HG03097 (cell line): ENCODE measurements around the gene MIEF1.
"Not testable (repeated sequence)": the region's sequence is repeated elsewhere in the genome, so short reads cannot be mapped to it uniquely, and the experiment has no call there.

Source experiments
- ATAC-seq: cut with Tn5 transposase; IDR thresholded peaks from one replicate; pipeline ENCODE4 v1.9.1; 2021; ENCODE audit not compliant: unreplicated experiment, low FRiP score

The MIEF1 gene

DNA sequence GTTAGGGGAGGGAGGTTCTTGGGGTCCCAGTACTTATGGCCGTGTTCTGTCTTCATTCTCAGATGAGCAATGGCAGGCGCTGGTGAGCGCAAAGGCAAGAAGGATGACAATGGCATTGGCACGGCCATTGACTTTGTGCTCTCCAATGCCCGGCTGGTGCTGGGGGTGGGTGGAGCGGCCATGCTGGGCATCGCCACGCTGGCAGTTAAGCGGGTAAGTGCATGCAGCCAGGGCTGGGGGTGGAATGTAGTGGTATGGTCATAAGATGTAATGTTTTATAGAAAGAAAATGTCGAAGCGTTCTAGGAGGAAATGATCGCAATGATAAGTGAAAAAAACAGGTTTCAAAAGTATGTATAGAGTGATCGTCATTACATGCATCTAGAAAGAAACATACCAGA, 9.1 kb downstream of the MIEF1 start:
- ATAC-seq: no peak

DNA sequence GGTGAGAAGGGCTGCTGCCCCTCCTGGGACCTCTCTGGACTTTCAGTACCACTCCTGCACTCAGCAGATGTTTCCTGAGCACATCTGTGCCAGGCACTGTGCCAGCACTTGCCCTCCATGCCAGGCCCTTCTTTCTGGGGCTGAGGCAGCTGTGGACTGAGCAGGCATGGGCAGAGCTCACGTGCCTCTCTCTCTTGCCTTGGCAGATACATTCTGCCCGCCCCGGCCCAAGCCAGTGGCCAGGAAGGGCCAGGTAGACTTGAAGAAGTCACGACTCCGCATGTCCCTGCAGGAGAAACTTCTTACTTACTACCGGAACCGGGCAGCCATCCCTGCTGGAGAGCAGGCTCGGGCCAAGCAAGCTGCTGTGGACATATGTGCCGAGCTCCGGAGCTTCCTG, 9.9 kb downstream of the MIEF1 start:
- ATAC-seq: no peak

DNA sequence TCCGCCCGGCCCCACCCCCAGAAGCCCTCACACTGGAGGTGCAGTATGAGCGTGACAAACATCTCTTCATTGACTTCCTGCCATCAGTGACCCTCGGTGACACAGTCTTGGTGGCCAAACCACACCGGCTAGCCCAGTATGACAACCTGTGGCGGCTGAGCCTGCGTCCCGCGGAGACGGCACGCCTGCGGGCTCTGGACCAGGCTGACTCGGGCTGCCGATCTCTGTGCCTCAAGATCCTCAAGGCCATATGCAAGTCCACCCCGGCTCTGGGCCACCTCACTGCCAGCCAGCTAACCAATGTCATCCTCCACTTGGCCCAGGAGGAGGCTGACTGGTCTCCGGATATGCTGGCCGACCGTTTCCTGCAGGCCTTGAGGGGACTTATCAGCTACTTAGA, 11.7 kb downstream of the MIEF1 start:
- ATAC-seq: no peak

DNA sequence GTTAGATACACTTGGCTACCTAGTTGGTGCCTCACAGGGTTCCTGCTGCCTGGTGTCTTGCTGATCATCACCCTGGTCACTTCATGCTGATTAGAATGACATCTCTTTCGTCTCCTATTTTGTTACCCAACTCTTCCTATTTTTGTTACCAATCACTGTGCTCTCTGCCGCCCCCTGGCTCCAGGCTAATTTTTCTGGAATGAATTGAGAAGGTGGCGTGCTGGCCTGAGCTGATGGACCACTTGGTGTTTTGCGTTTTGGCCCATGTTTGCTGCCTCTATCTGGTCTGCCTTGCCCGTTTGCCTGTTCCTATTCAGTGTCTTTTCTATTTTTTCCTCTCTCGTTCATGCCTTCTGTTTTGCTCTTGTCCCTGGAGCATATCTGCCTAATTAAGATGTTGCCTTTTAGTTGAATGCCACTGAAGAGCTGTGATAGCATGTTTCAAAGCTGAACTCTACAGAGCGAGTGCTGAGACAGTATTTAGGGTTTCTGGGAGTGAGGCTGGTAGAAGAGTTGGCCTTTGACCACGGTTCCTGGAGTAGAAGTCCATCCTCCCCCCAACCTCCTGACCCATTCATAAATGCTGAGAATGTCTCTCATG, 12.4 kb downstream of the MIEF1 start:
- no peak for ATAC-seq

DNA sequence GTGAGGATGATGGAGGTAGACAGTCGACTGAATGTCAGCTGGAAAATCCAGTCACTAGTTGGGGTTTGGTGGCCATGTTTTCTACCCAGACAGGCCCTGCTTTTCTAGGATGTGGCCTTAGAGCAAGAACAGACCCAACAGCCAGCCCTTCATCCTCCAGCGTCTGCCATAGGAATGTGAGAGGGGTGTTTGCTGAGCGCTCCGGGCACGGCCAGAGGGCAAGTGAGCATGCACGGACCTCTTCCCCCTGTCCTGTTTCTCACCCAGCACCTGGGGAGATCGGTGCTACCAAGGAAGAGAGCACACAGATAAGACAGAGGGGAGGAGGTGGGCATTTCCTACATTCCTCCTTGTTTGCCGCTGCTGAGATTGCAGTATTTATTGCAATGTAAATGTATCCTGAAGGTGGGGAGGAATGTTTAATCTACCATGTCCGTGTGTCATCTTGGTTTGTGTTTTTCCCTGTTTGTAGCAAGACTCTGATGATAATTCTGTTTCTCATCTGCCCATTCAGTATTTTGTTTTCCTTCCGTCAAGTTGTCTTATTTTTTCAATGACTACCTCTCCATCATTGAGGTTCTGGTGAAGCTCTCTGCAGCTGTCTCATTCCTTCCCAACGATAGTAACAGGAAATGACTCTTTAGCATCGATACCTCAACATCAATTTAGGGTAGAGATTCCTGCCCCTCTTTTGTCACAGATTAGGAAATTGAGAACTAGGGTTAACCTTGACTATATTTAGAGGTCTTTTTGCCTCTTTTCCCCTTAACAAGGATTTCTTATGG, 13.4 kb downstream of the MIEF1 start:
- ATAC-seq: no peak

DNA sequence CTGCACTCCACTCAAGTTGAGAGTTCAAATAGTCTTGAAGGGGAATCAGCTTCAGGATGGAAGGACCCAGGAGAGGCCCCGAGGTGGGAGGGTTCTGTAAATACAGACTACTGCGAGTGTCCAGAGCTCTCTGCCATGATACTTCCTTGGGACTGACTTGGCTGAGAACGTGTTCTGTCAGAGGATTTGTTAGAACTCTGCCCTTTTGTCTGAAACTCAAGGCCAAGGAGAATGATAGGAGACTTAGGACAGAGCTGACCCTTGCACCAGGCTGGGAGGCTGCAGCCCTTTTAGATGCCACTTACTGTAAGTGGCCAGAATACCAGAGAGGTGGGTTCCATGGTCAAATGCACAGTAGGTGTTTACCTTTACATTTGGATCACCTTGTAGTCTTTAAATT, 15.4 kb downstream of the MIEF1 start:
- ATAC-seq: no peak

DNA sequence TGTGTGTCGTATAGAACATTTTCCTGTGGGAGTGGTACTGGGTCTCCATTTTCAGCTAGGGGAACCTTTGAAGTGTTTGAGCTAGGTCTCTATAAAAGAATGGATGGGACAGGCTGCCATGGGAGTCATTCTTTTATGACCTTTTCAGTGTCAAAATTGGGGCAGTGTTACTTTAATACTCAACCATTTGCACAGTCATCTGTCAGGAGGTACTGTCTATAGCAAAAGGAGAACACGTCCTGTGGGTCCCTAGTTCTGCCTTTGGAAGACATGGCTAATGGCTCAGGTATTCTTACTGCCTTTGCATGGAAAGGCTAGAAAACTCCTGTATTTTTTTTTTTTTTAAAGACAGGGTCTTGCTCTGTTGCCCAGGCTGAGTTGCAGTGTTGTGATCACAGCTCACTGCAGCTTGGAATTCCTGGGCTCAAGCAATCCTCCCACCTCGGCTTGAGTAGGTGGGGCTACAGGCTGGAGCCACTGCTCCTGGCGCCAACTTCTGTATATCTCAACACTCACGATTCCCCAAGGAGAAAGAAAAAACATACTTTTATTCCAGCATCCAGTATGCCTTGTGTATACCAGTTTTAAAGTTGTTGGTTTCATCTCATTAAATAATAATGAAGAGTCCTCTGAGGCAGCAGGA, 16.2 kb downstream of the MIEF1 start:
- no peak for ATAC-seq

DNA sequence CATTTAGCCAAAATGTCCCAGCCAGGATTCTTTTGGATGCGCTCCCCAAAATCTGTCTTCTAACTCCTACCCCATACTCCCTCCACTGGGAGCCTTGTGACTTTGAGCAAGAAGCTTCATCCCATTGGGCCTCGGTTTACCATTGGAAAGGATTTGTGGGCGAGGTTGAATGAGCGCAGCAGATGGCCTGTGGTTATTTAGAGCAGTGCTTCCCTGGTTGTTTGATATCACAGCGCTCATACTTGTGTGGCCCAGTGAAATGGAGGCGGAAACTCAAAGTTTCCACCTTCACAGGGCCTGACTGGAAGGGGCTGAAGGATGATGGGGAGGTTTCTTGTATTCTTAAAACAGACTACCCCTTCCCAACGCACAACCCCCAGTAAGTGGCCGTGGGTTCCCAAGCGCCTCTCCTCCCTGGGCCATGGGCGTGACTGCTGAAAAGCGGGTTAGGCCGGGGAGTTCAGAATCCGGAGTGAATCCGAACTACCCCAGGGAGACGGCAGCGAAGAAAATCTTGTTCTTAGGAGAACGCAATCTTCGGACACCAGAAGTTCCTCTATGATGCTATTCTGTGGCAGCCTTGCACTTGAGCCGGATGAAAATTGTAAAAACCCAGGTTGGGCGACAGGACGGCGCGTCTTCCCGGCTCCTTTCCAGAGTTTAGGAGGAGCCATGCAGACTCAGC, 17.0 kb downstream of the MIEF1 start:
- ATAC-seq: no peak

DNA sequence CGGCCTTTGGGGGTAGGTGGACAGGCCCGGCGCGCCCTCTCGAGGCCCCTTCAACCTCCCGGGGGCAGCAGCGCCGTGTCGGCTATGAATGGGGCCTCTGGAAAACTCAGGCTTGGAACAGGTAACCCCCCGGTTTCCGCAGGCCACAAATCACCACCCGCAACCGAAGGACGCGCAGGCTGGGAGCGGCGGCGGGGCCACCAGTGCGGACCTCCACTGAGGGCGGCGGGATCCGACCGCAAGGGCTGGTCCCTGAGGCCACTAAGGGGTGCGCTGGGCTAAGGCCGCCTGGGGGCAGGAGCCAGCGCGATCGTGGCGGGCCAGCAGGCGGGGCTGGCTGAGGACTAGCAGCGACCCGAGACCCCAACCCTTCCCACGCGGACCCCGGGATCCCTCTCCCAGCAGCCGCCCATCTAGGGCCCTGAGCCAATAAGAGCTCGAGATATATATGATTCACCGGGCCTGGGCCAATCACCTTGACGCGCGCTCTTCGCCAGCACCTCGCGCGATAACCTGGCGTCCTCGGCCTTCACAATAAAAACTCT, 17.7 kb downstream of the MIEF1 start:
- peak; percentile 69 for ATAC-seq

DNA sequence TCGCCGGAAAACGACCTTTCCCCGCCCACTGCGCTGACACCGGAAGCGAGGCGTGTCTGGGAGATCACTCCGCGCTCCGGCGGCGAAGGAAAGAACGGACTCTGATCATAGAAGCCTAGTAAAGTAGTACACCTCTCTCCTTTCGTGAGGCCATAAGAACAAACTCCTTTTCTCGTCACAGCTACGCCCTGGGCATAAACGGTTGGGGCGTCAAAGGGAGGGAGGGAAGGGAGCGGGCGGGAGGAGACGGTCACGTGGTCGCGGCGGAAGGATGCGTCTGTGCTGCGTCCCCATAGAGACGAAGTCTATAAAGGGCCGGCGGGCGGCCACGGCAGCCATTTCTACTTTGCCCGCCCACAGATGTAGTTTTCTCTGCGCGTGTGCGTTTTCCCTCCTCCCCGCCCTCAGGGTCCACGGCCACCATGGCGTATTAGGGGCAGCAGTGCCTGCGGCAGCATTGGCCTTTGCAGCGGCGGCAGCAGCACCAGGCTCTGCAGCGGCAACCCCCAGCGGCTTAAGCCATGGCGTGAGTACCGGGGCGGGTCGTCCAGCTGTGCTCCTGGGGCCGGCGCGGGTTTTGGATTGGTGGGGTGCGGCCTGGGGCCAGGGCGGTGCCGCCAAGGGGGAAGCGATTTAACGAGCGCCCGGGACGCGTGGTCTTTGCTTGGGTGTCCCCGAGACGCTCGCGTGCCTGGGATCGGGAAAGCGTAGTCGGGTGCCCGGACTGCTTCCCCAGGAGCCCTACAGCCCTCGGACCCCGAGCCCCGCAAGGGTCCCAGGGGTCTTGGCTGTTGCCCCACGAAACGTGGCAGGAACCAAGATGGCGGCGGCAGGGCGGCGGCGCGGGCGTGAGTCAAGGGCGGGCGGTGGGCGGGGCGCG, 18.4 kb downstream of the MIEF1 start, which contains the start of gene ATF4:
TSS of gene ATF4 (plus strand) at position 337 of the 880 bp plus-strand sequence. CDS start 884 bp downstream, outside the sequence.
- peak; percentile 38 for ATAC-seq

DNA sequence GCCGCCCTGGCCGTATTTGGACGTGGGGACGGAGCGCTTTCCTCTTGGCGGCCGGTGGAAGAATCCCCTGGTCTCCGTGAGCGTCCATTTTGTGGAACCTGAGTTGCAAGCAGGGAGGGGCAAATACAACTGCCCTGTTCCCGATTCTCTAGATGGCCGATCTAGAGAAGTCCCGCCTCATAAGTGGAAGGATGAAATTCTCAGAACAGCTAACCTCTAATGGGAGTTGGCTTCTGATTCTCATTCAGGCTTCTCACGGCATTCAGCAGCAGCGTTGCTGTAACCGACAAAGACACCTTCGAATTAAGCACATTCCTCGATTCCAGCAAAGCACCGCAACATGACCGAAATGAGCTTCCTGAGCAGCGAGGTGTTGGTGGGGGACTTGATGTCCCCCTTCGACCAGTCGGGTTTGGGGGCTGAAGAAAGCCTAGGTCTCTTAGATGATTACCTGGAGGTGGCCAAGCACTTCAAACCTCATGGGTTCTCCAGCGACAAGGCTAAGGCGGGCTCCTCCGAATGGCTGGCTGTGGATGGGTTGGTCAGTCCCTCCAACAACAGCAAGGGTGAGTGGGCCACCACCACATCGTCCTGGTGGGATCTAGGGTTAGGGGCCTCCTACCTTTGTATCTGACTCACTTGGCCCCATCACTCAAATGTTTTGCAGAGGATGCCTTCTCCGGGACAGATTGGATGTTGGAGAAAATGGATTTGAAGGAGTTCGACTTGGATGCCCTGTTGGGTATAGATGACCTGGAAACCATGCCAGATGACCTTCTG, 19.2 kb downstream of the MIEF1 start:
- ATAC-seq: not testable (repeated sequence)

DNA sequence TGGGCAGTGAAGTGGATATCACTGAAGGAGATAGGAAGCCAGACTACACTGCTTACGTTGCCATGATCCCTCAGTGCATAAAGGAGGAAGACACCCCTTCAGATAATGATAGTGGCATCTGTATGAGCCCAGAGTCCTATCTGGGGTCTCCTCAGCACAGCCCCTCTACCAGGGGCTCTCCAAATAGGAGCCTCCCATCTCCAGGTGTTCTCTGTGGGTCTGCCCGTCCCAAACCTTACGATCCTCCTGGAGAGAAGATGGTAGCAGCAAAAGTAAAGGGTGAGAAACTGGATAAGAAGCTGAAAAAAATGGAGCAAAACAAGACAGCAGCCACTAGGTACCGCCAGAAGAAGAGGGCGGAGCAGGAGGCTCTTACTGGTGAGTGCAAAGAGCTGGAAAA, 20.0 kb downstream of the MIEF1 start:
- ATAC-seq: not testable (repeated sequence)

DNA sequence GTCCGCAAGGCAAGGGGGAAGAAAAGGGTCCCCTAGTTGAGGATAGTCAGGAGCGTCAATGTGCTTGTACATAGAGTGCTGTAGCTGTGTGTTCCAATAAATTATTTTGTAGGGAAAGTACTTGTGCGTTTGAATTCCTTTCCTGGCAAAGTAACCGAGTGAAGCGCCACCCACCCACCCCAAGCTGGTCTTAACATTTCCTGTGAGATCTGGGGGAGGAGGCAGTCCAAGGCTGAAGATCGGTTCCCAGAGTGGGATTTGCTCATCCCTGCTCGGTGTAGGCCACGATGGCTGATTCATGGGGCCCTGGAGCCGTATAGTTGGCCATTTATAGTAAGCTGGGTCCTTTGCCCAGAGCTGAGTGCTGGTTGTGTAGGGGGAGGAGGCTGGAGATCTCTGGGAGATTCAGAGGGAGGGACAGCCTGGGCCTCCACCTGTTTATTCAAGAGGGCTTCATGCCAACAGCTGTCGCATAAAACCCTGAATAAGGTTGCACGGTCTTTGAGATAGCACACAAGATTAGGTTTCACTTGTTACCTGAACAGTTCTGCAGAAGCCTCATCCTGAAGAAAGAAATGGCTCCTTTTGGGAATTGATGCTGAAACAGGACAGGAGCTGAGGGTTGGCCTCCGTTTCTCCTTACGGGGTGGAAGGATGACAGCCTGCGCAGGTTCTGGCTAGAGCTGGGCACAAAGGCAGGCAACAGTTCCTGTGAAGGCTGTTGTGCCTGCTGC, 20.6 kb downstream of the MIEF1 start:
- ATAC-seq: no peak

DNA sequence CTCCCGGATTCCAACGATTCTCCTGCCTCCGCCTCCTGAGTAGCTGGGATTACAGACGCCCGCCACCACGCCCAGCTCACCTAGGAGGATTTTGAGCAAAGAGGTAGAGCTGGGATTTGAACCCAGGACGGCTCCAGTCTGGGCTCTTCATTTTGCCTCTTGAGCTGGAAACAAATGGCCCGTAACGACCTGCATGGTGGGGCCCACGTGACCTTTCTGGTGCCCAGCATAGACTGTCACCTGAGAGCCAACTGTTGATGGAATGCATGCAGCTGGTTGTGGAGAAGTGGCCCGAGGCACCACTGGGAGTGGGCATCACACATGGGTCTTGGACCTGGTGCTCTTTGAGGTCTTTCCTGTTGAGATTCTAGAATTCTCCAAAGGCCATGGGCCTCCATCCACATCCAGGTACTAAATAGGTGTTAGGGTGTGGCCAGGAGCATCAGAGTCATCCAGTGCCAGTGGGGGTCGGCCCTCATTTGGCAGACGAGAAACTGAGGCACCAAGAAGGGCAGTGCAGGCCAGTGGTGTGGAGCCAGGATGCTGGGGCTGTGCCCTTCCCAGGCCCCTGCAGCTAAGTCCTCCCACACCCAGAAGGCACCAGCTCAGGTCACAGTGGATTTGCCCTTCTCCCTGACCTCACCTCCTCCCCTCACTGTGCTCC, 22.1 kb downstream of the MIEF1 start:
- no peak for ATAC-seq

DNA sequence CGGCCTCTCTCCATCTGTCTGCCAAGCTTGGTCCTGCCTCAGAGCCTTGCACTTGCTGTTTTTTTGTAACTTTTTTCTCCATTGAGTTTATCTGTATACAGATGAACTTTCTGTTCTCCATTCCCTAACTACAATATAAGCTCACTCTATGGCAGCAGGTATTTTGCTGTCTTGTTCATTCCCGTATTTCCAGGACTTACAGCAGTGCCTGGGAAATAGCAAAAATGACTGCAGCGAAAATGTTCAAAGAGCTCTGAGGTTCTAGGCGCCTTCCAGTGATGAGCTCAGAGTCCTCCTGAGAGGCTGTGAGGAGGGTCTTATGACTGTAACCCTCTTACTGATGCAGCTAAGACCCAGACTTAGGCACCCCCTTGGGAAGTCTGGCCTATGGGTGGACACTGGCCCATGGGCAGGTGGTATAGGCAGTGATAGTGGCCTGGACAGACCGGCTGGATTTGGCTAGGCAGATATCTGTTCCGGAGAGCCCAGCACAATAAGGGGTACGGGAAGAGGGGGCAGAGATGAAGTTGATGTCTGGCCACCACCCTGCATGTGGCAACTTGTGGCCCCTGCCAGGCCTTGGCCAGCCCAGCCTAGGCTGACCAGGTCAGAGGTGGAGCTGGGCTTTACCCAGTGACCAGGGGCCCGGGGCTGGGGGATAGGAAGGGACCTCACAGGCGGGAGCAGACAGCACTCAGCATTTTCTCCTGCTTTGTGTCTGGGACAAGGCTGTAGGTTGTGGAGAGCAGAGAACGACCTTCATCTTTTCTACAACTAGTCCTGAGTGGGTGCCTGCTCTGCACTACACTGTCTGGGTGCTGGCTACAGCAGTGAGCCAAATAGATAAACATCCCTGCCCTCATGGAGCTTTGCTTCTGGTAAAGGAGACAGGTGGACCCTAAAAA, 22.9 kb downstream of the MIEF1 start:
- ATAC-seq: no peak

DNA sequence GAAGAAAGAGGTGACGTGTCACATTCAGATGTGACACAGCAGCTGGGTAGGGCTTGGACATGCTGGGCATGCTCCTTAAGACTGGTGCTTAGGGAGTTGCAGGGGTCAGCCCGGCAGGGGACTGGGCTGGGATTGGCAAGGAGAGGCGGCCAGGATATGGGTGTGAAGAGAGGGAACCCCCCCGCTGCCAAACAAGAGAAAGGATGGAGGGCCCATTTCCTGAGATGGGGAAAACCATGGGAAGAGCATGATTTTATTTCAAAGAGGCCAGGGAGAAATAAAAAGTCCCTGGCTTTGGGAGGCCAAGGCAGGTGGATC, 23.5 kb downstream of the MIEF1 start:
- ATAC-seq: no peak

DNA sequence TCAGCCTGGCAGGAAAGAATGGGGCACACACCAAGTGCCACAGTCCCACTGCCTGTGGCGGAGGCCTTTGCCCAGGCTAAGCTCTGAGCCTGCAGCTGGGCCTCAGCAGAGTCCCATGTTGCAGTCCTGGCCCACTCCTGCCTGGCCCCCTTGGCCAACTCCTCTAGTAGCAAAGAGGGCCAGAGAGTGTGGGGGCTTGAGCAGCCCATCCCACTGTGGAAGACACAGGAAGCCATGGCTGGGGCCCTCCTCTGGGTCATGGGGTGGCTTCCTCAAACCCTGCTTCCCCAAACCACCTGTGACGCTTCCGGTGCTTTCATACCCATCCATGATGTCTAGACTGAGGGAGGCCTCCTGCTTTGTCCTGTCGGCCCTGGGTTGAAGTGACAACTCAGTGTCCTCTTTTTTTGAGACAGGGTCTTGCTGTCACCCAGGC, 24.7 kb downstream of the MIEF1 start:
- ATAC-seq: no peak
